Panc1 (cell line): ENCODE measurements around the gene FAF1. TPM values are rescaled to one million over a fixed set of nuclear protein-coding genes. Genes with fewer than 3 reads are reported as not detected.

Experiments
- ATAC-seq: fragments of 200-7000 bp; cut with Tn5 transposase; 2 replicates; pipeline ENCODE4 v1.9.1; 2020; ENCODE audit warnings: mild to moderate bottlenecking, moderate library complexity
- BruUV-seq: library from RNA; stranded (reverse); fragments of 400-500 nt; replicated peaks from 2 replicates; lab custom pipeline; 2021; lab: Mats Ljungman, UMichigan
- CTCF ChIA-PET: fragments of 300-600 bp; sonication (Branson Sonifier 250); formaldehyde crosslinking; loops from one replicate; lab custom pipeline; 2022; ENCODE audit warnings: antibody characterized with exemption; lab: Charles Lee
- POLR2A ChIA-PET: fragments of 300-600 bp; sonication (Branson Sonifier 250); formaldehyde crosslinking; loops from one replicate; lab custom pipeline; 2022; ENCODE audit warnings: antibody characterized with exemption; lab: Charles Lee
- DNase-seq: peaks from one replicate; pipeline ENCODE4 v3.0.0-alpha.2; 2010; ENCODE audit warnings: low read depth, low spot score
- H3K27ac ChIP-seq: 2 replicates; pipeline ENCODE4 v1.5.1; 2011; ENCODE audit warnings: mild to moderate bottlenecking, low read length, inconsistent platforms
- H3K27me3 ChIP-seq: fragments of 200-500 bp; sonication (Bioruptor generic); 2 replicates; pipeline ENCODE4 v1.6.0; 2014; ENCODE audit warnings: low read length, inconsistent platforms; ENCODE audit not compliant: control insufficient read depth, insufficient read depth
- H3K36me3 ChIP-seq: fragments of 200-500 bp; sonication (Bioruptor generic); 2 replicates; pipeline ENCODE4 v1.5.1; 2014; ENCODE audit warnings: inconsistent platforms, mild to moderate bottlenecking, low read length, moderate library complexity; ENCODE audit not compliant: control insufficient read depth, insufficient read depth
- H3K4me1 ChIP-seq: 2 replicates; pipeline ENCODE4 v1.5.1; 2011; ENCODE audit warnings: inconsistent platforms, mild to moderate bottlenecking, low read length, moderate library complexity; ENCODE audit not compliant: control insufficient read depth, insufficient read depth
- H3K4me3 ChIP-seq, 2 experiments: 2 replicates each; pipeline ENCODE4 v1.5.1; 2011 to 2012; ENCODE audit warnings: low read depth in 2 of 2, low read length in 2 of 2, mild to moderate bottlenecking in 2 of 2, inconsistent platforms in 1 of 2, moderate library complexity in 1 of 2
- H3K9me3 ChIP-seq: fragments of 200-500 bp; sonication (Bioruptor generic); 2 replicates; pipeline ENCODE4 v1.5.1; 2014; ENCODE audit warnings: low read depth, mild to moderate bottlenecking, inconsistent platforms, low read length, moderate library complexity; ENCODE audit not compliant: control insufficient read depth, insufficient read depth
- CTCF ChIP-seq: fragments of 450-650 bp; IDR thresholded peaks from 2 replicates; pipeline ENCODE4 v1.5.1; 2017; ENCODE audit warnings: mild to moderate bottlenecking
- POLR2AphosphoS5 ChIP-seq: IDR thresholded peaks from 2 replicates; pipeline ENCODE4 v1.6.1; 2012; ENCODE audit warnings: mild to moderate bottlenecking, low read depth, low read length, moderate library complexity
- REST ChIP-seq, 2 experiments: IDR thresholded peaks; 2 replicates each; pipeline ENCODE4 v1.6.1; 2011 to 2012; ENCODE audit warnings: low read depth in 2 of 2, control low read depth in 1 of 2, low read length in 1 of 2, mild to moderate bottlenecking in 1 of 2, moderate library complexity in 1 of 2; ENCODE audit not compliant: insufficient read depth in 1 of 2
- SIN3A ChIP-seq: IDR thresholded peaks from 2 replicates; pipeline ENCODE4 v1.6.1; 2012; ENCODE audit warnings: low read depth, mild to moderate bottlenecking, low read length, moderate library complexity, borderline replicate concordance; ENCODE audit not compliant: insufficient read depth
- TCF7L2 ChIP-seq: IDR thresholded peaks from 2 replicates; pipeline ENCODE4 v1.6.1; 2011; ENCODE audit warnings: mild to moderate bottlenecking, low read depth, low read length, inconsistent platforms
- in situ Hi-C: cut with HindIII; loops from 2 replicates; pipeline ENCODE4 v1.10.0; 2016; ENCODE audit warnings: low sequenced_read_pairs, low pct_unique_long_range_greater_than_20kb
- intact Hi-C: fragments of 100-400 bp; cut with micrococcal nuclease; formaldehyde crosslinking; loops from one replicate; pipeline ENCODE4 v1.10.0; 2022; ENCODE audit not compliant: unreplicated experiment
- total RNA-seq: library from RNA; stranded (reverse); gene quantifications from one replicate; pipeline ENCODE4 v1.2.1, GENCODE V29; 2021; ENCODE audit not compliant: unreplicated experiment

FAF1 gene
- total RNA-seq, 1 experiment from 2014 or later, result 101 TPM

- H3K27me3 ChIP-seq, result no peaks in the 10 kb centered on the region
- H3K9me3 ChIP-seq, result no peaks in the 10 kb centered on the region
- in situ Hi-C loops (no loop called here), intact Hi-C loops (no loop called here)
- BruUV-seq, result no TSS peak
- no peak overlapping the region for H3K27ac ChIP-seq
- ATAC-seq (no peak), DNase-seq (no peak)
- H3K4me1 ChIP-seq, result no peaks in the 10 kb centered on the region
- no peaks in the 10 kb centered on the region for H3K36me3 ChIP-seq
- ChIA-PET CTCF (no interaction called here), POLR2A (interaction anchor here (0.6 kb wide), 1 partner anchor 396 kb away, joined by 3 read pairs; no protein-coding TSS in a partner anchor)
- no peak overlapping the region for H3K4me3 ChIP-seq
- TF ChIP-seq SIN3A, result no peak
- no peak for TF ChIP-seq CTCF
- TF ChIP-seq REST (IDR thresholded peaks at IDR 0.05; ENCODE audit: insufficient read depth in 1 of 2, low read depth in 2 of 2, low read length in 1 of 2), result no peak
- no peak for TF ChIP-seq POLR2AphosphoS5
- no peak for TF ChIP-seq TCF7L2
Observed at GRCh38 chr1:50796272-50796671, 163.8 kb downstream of the FAF1 start.

GRCh38 chr1:50793521-50793920 lies 166.5 kb downstream of the FAF1 start:
- H3K36me3 ChIP-seq, result no peaks in the 10 kb centered on the region
- intact Hi-C loops (no loop called here), in situ Hi-C loops (no loop called here)
- no peaks in the 10 kb centered on the region for H3K4me1 ChIP-seq
- BruUV-seq, result no TSS peak
- no peak for TF ChIP-seq TCF7L2
- no peak for TF ChIP-seq REST (IDR thresholded peaks at IDR 0.05; ENCODE audit: insufficient read depth in 1 of 2, low read depth in 2 of 2, low read length in 1 of 2)
- no peak for TF ChIP-seq SIN3A
- TF ChIP-seq CTCF, result no peak
- no peak for TF ChIP-seq POLR2AphosphoS5
- DNase-seq (no peak), ATAC-seq (no peak)
- CTCF ChIA-PET, result no interaction called here
- no peaks in the 10 kb centered on the region for H3K27me3 ChIP-seq
- POLR2A ChIA-PET, result no interaction called here
- H3K4me3 ChIP-seq, result no peak overlapping the region
- H3K27ac ChIP-seq, result no peak overlapping the region
- H3K9me3 ChIP-seq, result no peaks in the 10 kb centered on the region
